Left lung (tissue), 10 donors: Measurements from ENCODE around the gene ZNF614. TPM values are rescaled to one million over a fixed set of nuclear protein-coding genes. Genes with fewer than 3 reads are reported as not detected.
"Not testable (repeated sequence)": the region's sequence is repeated elsewhere in the genome, so short reads cannot be mapped to it uniquely, and the experiment has no call there.

Experiments
- ATAC-seq: fragments of 200-7000 bp; cut with Tn5 transposase; one replicate; pipeline ENCODE4 v1.9.1; 2020; ENCODE audit warnings: moderate library complexity
- DNase-seq, 4 donors: peaks; one replicate each; pipeline ENCODE4 v3.0.0-alpha.2; 2013 to 2020
- H3K27ac ChIP-seq, 2 donors: fragments of 200-600 bp; sonication (generic) in 1 of 2; one replicate each; pipeline versions ENCODE4 v1.5.0 to v1.8.0; 2020 to 2021
- H3K27me3 ChIP-seq, 2 donors: fragments of 200-600 bp; sonication (generic) in 1 of 2; one replicate each; pipeline versions ENCODE4 v1.5.0 to v1.8.0; 2020 to 2021
- H3K36me3 ChIP-seq, 2 donors: fragments of 200-600 bp; sonication (generic) in 1 of 2; one replicate each; pipeline versions ENCODE4 v1.5.0 to v1.8.0; 2020 to 2021
- H3K4me1 ChIP-seq, 2 donors: fragments of 200-600 bp; one replicate each; pipeline ENCODE4 v1.8.0; 2021
- H3K4me3 ChIP-seq, 2 donors: fragments of 200-600 bp; sonication (generic) in 1 of 2; one replicate each; pipeline versions ENCODE4 v1.5.0 to v1.8.0; 2020 to 2021; ENCODE audit warnings: mild to moderate bottlenecking in 1 of 2
- H3K9me3 ChIP-seq, 2 donors: fragments of 200-600 bp; sonication (generic) in 1 of 2; one replicate each; pipeline versions ENCODE4 v1.5.0 to v1.8.0; 2020 to 2021
- intact Hi-C, 2 donors: fragments of 100-400 bp; cut with DNase I; formaldehyde crosslinking; loops; one replicate each; pipeline versions ENCODE4 v1.11.2 to v1.14.2; 2022
- polyA plus RNA-seq, 6 donors: library from polyadenylated mRNA; unstranded; fragments of 120-200 nt; gene quantifications; one replicate each; pipeline ENCODE4 v1.2.1, GENCODE V29; 2013; ENCODE audit not compliant: insufficient read length in 6 of 6
- total RNA-seq, 2 donors: library from RNA; stranded (reverse); fragmentation: NEBNext Ultra II Directional; extraction: Animal tissue kit (Norgen Biotek cat#: 25700); gene quantifications; one replicate each; pipeline ENCODE4 v1.2.1, GENCODE V29; 2021
- TF ChIP-seq, protein P1 (sequence below), 2 donors: fragments of 200-600 bp; sonication (generic) in 1 of 2; IDR thresholded peaks; one replicate each; pipeline versions ENCODE4 v1.5.0 to v1.8.0; 2021; ENCODE audit warnings: antibody characterized with exemption in 2 of 2
- donor health status: DM: no; HTN: yes; CAD: no.
- donor health status: DM: no; HTN: no; CAD: no.

ZNF614 gene
- total and polyA plus RNA-seq, 8 donors: 5.7 to 22.4 (median 19.3) TPM

- H3K27ac ChIP-seq: no peak overlapping the region
- ATAC-seq (no peak), DNase-seq (no peak)
- peaks cover 0 to 9% of the 10 kb centered on the region in 2 donors for H3K4me1 ChIP-seq
- H3K36me3 ChIP-seq: peaks cover 5 to 96% of the 10 kb centered on the region in 2 donors
- H3K4me3 ChIP-seq: no peak overlapping the region
- no peaks in the 10 kb centered on the region for H3K27me3 ChIP-seq
- TF ChIP-seq, protein P1, sequence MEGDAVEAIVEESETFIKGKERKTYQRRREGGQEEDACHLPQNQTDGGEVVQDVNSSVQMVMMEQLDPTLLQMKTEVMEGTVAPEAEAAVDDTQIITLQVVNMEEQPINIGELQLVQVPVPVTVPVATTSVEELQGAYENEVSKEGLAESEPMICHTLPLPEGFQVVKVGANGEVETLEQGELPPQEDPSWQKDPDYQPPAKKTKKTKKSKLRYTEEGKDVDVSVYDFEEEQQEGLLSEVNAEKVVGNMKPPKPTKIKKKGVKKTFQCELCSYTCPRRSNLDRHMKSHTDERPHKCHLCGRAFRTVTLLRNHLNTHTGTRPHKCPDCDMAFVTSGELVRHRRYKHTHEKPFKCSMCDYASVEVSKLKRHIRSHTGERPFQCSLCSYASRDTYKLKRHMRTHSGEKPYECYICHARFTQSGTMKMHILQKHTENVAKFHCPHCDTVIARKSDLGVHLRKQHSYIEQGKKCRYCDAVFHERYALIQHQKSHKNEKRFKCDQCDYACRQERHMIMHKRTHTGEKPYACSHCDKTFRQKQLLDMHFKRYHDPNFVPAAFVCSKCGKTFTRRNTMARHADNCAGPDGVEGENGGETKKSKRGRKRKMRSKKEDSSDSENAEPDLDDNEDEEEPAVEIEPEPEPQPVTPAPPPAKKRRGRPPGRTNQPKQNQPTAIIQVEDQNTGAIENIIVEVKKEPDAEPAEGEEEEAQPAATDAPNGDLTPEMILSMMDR (IDR thresholded peaks at IDR 0.05): no peak
- intact Hi-C loops: no loop called here
- H3K9me3 ChIP-seq: peaks cover 17 to 100% of the 10 kb centered on the region in 2 donors
Observed at GRCh38 chr19:51977346-51977745, 50.8 kb downstream of the ZNF614 start.

- DNase-seq (no peak), ATAC-seq (no peak)
- Histone ChIP-seq H3K27me3 (no peaks in the 10 kb centered on the region), H3K27ac (no peak overlapping the region), H3K4me3 (no peak overlapping the region), H3K36me3 (peaks cover 5 to 96% of the 10 kb centered on the region in 2 donors), H3K9me3 (peaks cover 17 to 100% of the 10 kb centered on the region in 2 donors), H3K4me1 (peaks cover 0 to 9% of the 10 kb centered on the region in 2 donors)
- TF ChIP-seq, protein P1 (IDR thresholded peaks at IDR 0.05): no peak
- intact Hi-C loops: no loop called here
Observed at GRCh38 chr19:51976852-51977251, 51.3 kb downstream of the ZNF614 start.

GRCh38 chr19:51975787-51976186, 52.4 kb downstream of the ZNF614 start:
- H3K36me3 ChIP-seq: peaks cover 9 to 97% of the 10 kb centered on the region in 2 donors
- ATAC-seq, intact Hi-C loops: not testable (repeated sequence)

GRCh38 chr19:51971624-51972023, 56.6 kb downstream of the ZNF614 start:
- intact Hi-C loops: no loop called here
- Histone ChIP-seq H3K4me3 (no peak overlapping the region), H3K4me1 (no peaks in the 10 kb centered on the region), H3K27me3 (no peaks in the 10 kb centered on the region), H3K36me3 (peaks cover 10 to 98% of the 10 kb centered on the region in 2 donors), H3K27ac (no peak overlapping the region), H3K9me3 (peaks cover 30 to 100% of the 10 kb centered on the region in 2 donors)
- DNase-seq (no peak), ATAC-seq (no peak)
- TF ChIP-seq, protein P1 (IDR thresholded peaks at IDR 0.05): no peak

More at GRCh38 chr19:51975787-51976186, 52.4 kb downstream of the ZNF614 start:
- not testable (repeated sequence) for H3K4me1 ChIP-seq, DNase-seq, H3K27me3 ChIP-seq, H3K27ac ChIP-seq, H3K4me3 ChIP-seq
- H3K9me3 ChIP-seq: peaks cover 17 to 100% of the 10 kb centered on the region in 2 donors

GRCh38 chr19:51970718-51971117, 57.5 kb downstream of the ZNF614 start:
- TF ChIP-seq, protein P1 (IDR thresholded peaks at IDR 0.05): no peak
- DNase-seq (no peak), ATAC-seq (no peak)
- H3K4me3 ChIP-seq: no peak overlapping the region
- H3K36me3 ChIP-seq: peaks cover 19 to 98% of the 10 kb centered on the region in 2 donors
- intact Hi-C loops: no loop called here
- no peaks in the 10 kb centered on the region for H3K27me3 ChIP-seq
- peaks cover 37 to 100% of the 10 kb centered on the region in 2 donors for H3K9me3 ChIP-seq
- no peaks in the 10 kb centered on the region for H3K4me1 ChIP-seq
- no peak overlapping the region for H3K27ac ChIP-seq

DNA sequence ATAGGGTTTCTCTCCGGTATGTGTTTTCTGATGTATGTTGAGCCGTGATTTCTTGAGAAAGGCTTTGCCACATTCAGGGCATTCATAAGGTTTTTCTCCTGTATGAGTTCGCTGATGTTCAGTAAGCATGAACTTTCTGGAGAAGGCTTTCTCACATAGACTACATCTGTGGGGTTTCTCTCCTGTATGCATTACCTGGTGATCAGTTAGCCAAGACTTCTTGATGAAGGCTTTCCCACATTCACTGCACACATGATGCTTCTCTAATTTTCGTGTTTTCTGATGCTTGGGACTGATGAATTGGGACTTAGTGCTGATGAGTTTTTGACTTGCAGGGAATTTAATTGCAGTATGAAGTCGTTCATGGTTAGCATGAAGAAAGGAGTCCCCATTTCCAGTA, 62.6 kb downstream of the ZNF614 start:
- no peak for DNase-seq
- Histone ChIP-seq H3K4me3 (no peak overlapping the region), H3K27ac (no peak overlapping the region), H3K4me1 (no peaks in the 10 kb centered on the region), H3K27me3 (no peaks in the 10 kb centered on the region), H3K9me3 (peaks cover 20 to 99% of the 10 kb centered on the region in 2 donors), H3K36me3 (peaks cover 12 to 88% of the 10 kb centered on the region in 2 donors)
- TF ChIP-seq, protein P1 (IDR thresholded peaks at IDR 0.05): no peak
- intact Hi-C loops: no loop called here
- ATAC-seq: no peak
